Neural cell (in vitro differentiated cells): Measurements from ENCODE around the gene SPATA31C2. TPM values are rescaled to one million over a fixed set of nuclear protein-coding genes. Genes with fewer than 3 reads are reported as not detected.

Experiments used
- H2AFZ ChIP-seq: fragments of 200-600, 300-800 bp; sonication (generic), shearing (Covaris generic); 2 replicates; pipeline ENCODE4 v1.6.0; 2014; ENCODE audit warnings: low read depth, mild to moderate bottlenecking, antibody characterized with exemption, low read length, moderate library complexity
- H3F3A ChIP-seq: fragments of 200-600 bp; shearing (Covaris generic); 2 replicates; pipeline ENCODE4 v1.6.1; 2016; ENCODE audit warnings: mild to moderate bottlenecking, moderate library complexity, mixed read lengths, antibody characterized with exemption, low read length; ENCODE audit not compliant: insufficient read depth, poor library complexity, severe bottlenecking
- H3K27ac ChIP-seq: fragments of 200-600, 300-800 bp; sonication (generic), shearing (Covaris generic); 2 replicates; pipeline ENCODE4 v1.5.1; 2014; ENCODE audit warnings: mild to moderate bottlenecking, low read length, moderate library complexity
- H3K27me3 ChIP-seq: fragments of 300-800, 200-600 bp; sonication (generic), shearing (Covaris generic); 2 replicates; pipeline ENCODE4 v1.6.0; 2014; ENCODE audit warnings: mild to moderate bottlenecking, low read depth, low read length, moderate library complexity; ENCODE audit not compliant: insufficient read depth
- H3K36me3 ChIP-seq: fragments of 300-800, 200-600 bp; sonication (generic), shearing (Covaris generic); 2 replicates; pipeline ENCODE4 v1.5.1; 2014; ENCODE audit warnings: mild to moderate bottlenecking, antibody characterized with exemption, low read length, moderate library complexity; ENCODE audit not compliant: insufficient read depth
- H3K4me2 ChIP-seq: fragments of 300-800, 200-600 bp; sonication (generic), shearing (Covaris generic); 2 replicates; pipeline ENCODE4 v1.6.0; 2014; ENCODE audit warnings: mild to moderate bottlenecking, low read length
- H3K4me3 ChIP-seq: fragments of 300-800, 200-600 bp; sonication (generic), shearing (Covaris generic); 2 replicates; pipeline ENCODE4 v1.5.1; 2014; ENCODE audit warnings: mild to moderate bottlenecking, low read length, moderate library complexity
- H3K79me2 ChIP-seq: fragments of 200-600 bp; shearing (Covaris generic); replicated peaks from 2 replicates; pipeline ENCODE4 v1.6.0; 2014; ENCODE audit warnings: mild to moderate bottlenecking, low read length, moderate library complexity; ENCODE audit not compliant: insufficient read depth
- H3K9ac ChIP-seq: fragments of 300-800, 200-600 bp; sonication (generic), shearing (Covaris generic); 2 replicates; pipeline ENCODE4 v1.6.1; 2016; ENCODE audit warnings: mild to moderate bottlenecking, low read length, mixed read lengths
- H3K9me2 ChIP-seq: fragments of 200-600 bp; shearing (Covaris generic); 2 replicates; pipeline ENCODE4 v1.6.1; 2016; ENCODE audit warnings: mild to moderate bottlenecking, low read length, mixed read lengths; ENCODE audit not compliant: insufficient read depth
- H3K9me3 ChIP-seq: fragments of 200-600, 300-800 bp; sonication (generic), shearing (Covaris generic); 2 replicates; pipeline ENCODE4 v1.6.1; 2016; ENCODE audit warnings: mild to moderate bottlenecking, mixed run types, low read length, moderate library complexity, mixed read lengths
- H4K20me1 ChIP-seq: fragments of 200-600 bp; shearing (Covaris generic); 2 replicates; pipeline ENCODE4 v1.6.1; 2016; ENCODE audit warnings: mild to moderate bottlenecking, mixed run types; ENCODE audit not compliant: insufficient read depth
- CTCF ChIP-seq: fragments of 450-650 bp; IDR thresholded peaks from 2 replicates; pipeline ENCODE4 v1.5.1; 2014; ENCODE audit warnings: antibody characterized with exemption, mild to moderate bottlenecking, moderate library complexity; ENCODE audit not compliant: poor library complexity, severe bottlenecking
- EP300 ChIP-seq: fragments of 450-650 bp; conservative IDR thresholded peaks from 2 replicates; pipeline ENCODE4 v1.6.1; 2014; ENCODE audit warnings: antibody characterized with exemption, mild to moderate bottlenecking, moderate library complexity; ENCODE audit not compliant: poor library complexity, severe bottlenecking
- EZH2 ChIP-seq: fragments of 200-600, 300-800 bp; shearing (Covaris generic), sonication (generic); IDR thresholded peaks from 2 replicates; pipeline ENCODE4 v1.6.1; 2014; ENCODE audit warnings: antibody characterized with exemption, low read length, borderline replicate concordance, mild to moderate bottlenecking; ENCODE audit not compliant: insufficient read depth, poor library complexity, severe bottlenecking
- MXI1 ChIP-seq: fragments of 450-650 bp; conservative IDR thresholded peaks from 2 replicates; pipeline ENCODE4 v1.6.1; 2014; ENCODE audit warnings: antibody characterized with exemption, mild to moderate bottlenecking; ENCODE audit not compliant: poor library complexity, severe bottlenecking
- POLR2AphosphoS5 ChIP-seq: IDR thresholded peaks from 2 replicates; pipeline ENCODE4 v1.6.1; 2012
- RAD21 ChIP-seq: fragments of 450-650 bp; conservative IDR thresholded peaks from 2 replicates; pipeline ENCODE4 v1.6.1; 2014; ENCODE audit warnings: antibody characterized with exemption, mild to moderate bottlenecking, moderate library complexity
- REST ChIP-seq: IDR thresholded peaks from 2 replicates; pipeline ENCODE4 v1.6.1; 2012; ENCODE audit warnings: borderline replicate concordance
- SMC3 ChIP-seq: fragments of 450-650 bp; conservative IDR thresholded peaks from 2 replicates; pipeline ENCODE4 v1.6.1; 2014; ENCODE audit warnings: antibody characterized with exemption, mild to moderate bottlenecking, moderate library complexity; ENCODE audit not compliant: poor library complexity
- TAF1 ChIP-seq: IDR thresholded peaks from 2 replicates; pipeline ENCODE4 v1.6.1; 2012; ENCODE audit warnings: low read depth
- polyA plus RNA-seq: library from polyadenylated mRNA; depleted of rRNA; stranded (reverse); fragments of >200 nt; gene quantifications from 2 replicates; pipeline ENCODE4 v1.2.3, GENCODE V29; 2014

SPATA31C2 gene
- polyA plus RNA-seq, 1 donor from 2014 or later: not detected

- TF ChIP-seq EP300 (no peak), REST (no peak), EZH2 (no peak), CTCF (no peak), RAD21 (no peak), TAF1 (no peak), MXI1 (no peak), SMC3 (no peak), POLR2AphosphoS5 (no peak)
- H3K9ac ChIP-seq: no peak overlapping the region
- H2AFZ ChIP-seq: no peak overlapping the region
- H3K36me3 ChIP-seq: no peaks in the 10 kb centered on the region
- H3K4me2 ChIP-seq: no peak overlapping the region
- H3K4me3 ChIP-seq: no peak overlapping the region
- H3F3A ChIP-seq: no peaks in the 10 kb centered on the region
- no peaks in the 10 kb centered on the region for H3K9me3 ChIP-seq
- no peaks in the 10 kb centered on the region for H4K20me1 ChIP-seq
- H3K27ac ChIP-seq: no peak overlapping the region
- no peaks in the 10 kb centered on the region for H3K27me3 ChIP-seq
- H3K9me2 ChIP-seq: no peaks in the 10 kb centered on the region
- H3K79me2 ChIP-seq: no peaks in the 10 kb centered on the region
Observed at GRCh38 chr9:88168564-88168963, 30.3 kb upstream of the SPATA31C2 start.

- Histone ChIP-seq H3K27me3 (no peaks in the 10 kb centered on the region), H3K9me2 (no peaks in the 10 kb centered on the region), H3K9ac (no peak overlapping the region), H3K4me3 (no peak overlapping the region), H3K4me2 (no peak overlapping the region), H3K79me2 (no peaks in the 10 kb centered on the region), H2AFZ (no peak overlapping the region), H4K20me1 (no peaks in the 10 kb centered on the region), H3K36me3 (no peaks in the 10 kb centered on the region), H3K27ac (no peak overlapping the region), H3K9me3 (no peaks in the 10 kb centered on the region), H3F3A (no peaks in the 10 kb centered on the region)
- TF ChIP-seq SMC3 (no peak), TAF1 (no peak), MXI1 (no peak), EZH2 (no peak), RAD21 (no peak), REST (no peak), CTCF (no peak), EP300 (no peak), POLR2AphosphoS5 (no peak)
Observed at GRCh38 chr9:88166660-88167059, 28.4 kb upstream of the SPATA31C2 start.
